Measurements from ENCODE around the gene GCC2.
A peak's percentile ranks its signal among the peaks of the same experiment; 100 is the strongest.

GCC2 gene, protein sequence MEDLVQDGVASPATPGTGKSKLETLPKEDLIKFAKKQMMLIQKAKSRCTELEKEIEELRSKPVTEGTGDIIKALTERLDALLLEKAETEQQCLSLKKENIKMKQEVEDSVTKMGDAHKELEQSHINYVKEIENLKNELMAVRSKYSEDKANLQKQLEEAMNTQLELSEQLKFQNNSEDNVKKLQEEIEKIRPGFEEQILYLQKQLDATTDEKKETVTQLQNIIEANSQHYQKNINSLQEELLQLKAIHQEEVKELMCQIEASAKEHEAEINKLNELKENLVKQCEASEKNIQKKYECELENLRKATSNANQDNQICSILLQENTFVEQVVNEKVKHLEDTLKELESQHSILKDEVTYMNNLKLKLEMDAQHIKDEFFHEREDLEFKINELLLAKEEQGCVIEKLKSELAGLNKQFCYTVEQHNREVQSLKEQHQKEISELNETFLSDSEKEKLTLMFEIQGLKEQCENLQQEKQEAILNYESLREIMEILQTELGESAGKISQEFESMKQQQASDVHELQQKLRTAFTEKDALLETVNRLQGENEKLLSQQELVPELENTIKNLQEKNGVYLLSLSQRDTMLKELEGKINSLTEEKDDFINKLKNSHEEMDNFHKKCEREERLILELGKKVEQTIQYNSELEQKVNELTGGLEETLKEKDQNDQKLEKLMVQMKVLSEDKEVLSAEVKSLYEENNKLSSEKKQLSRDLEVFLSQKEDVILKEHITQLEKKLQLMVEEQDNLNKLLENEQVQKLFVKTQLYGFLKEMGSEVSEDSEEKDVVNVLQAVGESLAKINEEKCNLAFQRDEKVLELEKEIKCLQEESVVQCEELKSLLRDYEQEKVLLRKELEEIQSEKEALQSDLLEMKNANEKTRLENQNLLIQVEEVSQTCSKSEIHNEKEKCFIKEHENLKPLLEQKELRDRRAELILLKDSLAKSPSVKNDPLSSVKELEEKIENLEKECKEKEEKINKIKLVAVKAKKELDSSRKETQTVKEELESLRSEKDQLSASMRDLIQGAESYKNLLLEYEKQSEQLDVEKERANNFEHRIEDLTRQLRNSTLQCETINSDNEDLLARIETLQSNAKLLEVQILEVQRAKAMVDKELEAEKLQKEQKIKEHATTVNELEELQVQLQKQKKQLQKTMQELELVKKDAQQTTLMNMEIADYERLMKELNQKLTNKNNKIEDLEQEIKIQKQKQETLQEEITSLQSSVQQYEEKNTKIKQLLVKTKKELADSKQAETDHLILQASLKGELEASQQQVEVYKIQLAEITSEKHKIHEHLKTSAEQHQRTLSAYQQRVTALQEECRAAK (N-terminal part only)

DNA sequence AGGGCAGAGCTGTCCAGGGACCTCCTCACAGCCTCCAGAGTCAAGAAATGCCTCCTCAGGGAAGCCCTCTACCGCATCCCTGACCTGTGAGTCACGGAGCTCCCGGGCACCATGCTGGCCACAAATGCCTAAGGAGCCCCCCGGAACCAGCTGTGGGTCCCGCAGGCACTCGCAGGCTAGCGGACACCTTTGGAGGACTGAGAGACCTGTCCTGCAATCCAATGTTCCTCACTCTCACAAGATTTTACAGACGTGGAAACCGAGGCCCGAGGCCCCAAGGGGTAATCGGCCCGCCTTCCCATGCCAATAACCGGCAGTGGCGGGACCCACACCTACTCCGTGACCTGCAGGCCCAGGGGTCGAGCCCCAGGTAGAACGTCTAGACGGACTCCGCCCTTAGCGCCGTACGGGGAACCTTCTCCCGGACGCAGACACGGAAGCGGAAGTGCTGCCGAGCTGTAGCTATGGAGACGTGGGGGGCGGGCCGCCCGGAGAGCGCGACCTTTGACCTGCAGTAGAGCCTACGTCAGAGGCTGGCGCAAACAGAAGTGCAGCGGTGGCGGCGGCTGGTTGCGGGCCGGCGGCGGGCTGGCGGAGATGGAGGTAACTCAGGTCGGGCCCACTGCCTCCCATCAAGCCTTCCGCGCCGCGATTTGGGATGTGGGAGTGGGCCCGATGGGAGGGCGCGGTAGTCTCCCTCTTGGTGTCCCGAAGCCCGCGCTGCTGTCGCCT is at the start of gene GCC2:
TSS of gene GCC2 (plus strand) at position 529 of the 732 bp plus-strand sequence. CDS start at position 598, 69 bp downstream.
- no peaks in the 10 kb centered on the region for H3K27me3 ChIP-seq (ENCODE audit: control insufficient read depth in 1 of 2, insufficient read depth in 2 of 2, low read length in 2 of 2)
- H3K4me1 ChIP-seq (ENCODE audit: insufficient read depth, low read length), result peaks cover 8% of the 10 kb centered on the region
- H3K4me3 ChIP-seq (ENCODE audit: low read depth in 1 of 2, low read length in 2 of 2), result peak within 1 kb of the TSS; percentile 82 to 98
- peak within 1 kb of the TSS; percentile 72 for H3K27ac ChIP-seq (ENCODE audit: low read depth, low read length)
- H3K9me3 ChIP-seq (ENCODE audit: low read length), result no peaks in the 10 kb centered on the region
- peaks cover 11% of the 10 kb centered on the region for H3K36me3 ChIP-seq (ENCODE audit: insufficient read depth, low read length)
- H3K9ac ChIP-seq (ENCODE audit: low read length), result peak within 1 kb of the TSS; percentile 62

DNA sequence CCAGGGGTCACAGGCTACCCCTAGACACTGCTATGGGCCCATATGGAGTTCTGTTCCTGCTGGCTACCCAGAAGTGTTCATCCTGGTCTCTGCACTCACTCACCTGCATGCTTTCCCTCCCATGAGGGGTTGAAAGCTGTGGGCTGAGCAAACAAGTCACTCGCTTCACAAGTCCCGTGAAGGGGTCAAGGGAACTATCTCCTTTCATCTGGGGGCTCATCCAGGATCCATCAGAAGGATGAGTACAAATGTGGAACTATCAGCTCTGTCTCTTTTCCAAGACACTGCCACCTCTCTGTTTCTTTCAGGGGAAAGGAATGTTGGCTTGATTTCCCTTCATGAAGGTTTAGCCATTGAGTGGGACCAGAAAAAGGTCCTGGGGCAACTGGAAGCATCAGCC is 49.5 kb upstream of the GCC2 start:
- Histone ChIP-seq H3K9me3 (ENCODE audit: low read length) (peaks cover 6% of the 10 kb centered on the region), H3K27ac (ENCODE audit: low read depth, low read length) (no peak overlapping the region), H3K4me1 (ENCODE audit: insufficient read depth, low read length) (no peaks in the 10 kb centered on the region), H3K36me3 (ENCODE audit: insufficient read depth, low read length) (no peaks in the 10 kb centered on the region), H3K9ac (ENCODE audit: low read length) (no peak overlapping the region), H3K4me3 (ENCODE audit: low read depth in 1 of 2, low read length in 2 of 2) (no peak overlapping the region), H3K27me3 (ENCODE audit: control insufficient read depth in 1 of 2, insufficient read depth in 2 of 2, low read length in 2 of 2) (no peaks in the 10 kb centered on the region)

DNA sequence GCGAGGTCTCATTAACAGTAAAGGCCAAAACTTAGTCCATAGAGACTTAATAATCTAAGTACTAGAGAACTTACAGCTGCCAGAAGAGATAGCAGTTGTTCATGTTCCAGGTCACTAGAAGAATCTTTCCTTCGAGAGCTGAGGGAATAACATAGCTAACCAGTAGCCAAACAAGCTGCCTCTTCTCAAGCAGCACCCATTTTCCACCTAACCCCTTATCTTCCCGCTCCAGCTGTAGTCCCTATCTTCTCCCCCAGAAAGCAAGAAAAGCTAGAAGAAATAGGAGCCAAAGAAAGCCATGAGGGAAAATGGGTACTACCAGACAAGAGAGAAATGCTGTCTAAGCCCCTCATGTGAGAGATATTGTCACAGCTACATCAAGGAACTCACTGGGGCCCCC is 47.2 kb upstream of the GCC2 start:
- Histone ChIP-seq H3K9me3 (ENCODE audit: low read length) (peaks cover 6% of the 10 kb centered on the region), H3K4me1 (ENCODE audit: insufficient read depth, low read length) (no peaks in the 10 kb centered on the region), H3K27ac (ENCODE audit: low read depth, low read length) (no peak overlapping the region)

DNA sequence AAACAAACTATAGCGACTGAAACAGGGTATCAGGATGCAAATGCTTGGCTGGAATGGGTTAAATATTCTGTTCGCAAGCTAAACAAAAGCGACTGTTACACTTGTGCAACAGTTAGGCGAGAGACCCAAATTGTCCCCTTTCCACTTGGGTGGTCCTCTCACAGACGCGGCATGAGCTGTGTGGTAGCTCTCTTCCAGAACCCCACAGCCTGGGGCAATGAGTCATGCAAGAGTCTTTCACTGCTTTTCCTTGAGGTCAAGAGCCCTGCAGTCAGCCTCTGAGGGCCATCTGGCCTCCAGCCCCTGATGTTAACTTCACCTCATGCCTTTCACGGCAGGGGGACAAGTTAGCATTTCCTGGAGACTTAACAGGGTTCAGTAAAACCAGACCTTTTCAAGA is 45.5 kb upstream of the GCC2 start:
- Histone ChIP-seq H3K27ac (ENCODE audit: low read depth, low read length) (no peak overlapping the region), H3K9ac (ENCODE audit: low read length) (no peak overlapping the region), H3K36me3 (ENCODE audit: insufficient read depth, low read length) (no peaks in the 10 kb centered on the region), H3K27me3 (ENCODE audit: control insufficient read depth in 1 of 2, insufficient read depth in 2 of 2, low read length in 2 of 2) (no peaks in the 10 kb centered on the region), H3K4me1 (ENCODE audit: insufficient read depth, low read length) (no peaks in the 10 kb centered on the region), H3K4me3 (ENCODE audit: low read depth in 1 of 2, low read length in 2 of 2) (no peak overlapping the region), H3K9me3 (ENCODE audit: low read length) (peaks cover 6% of the 10 kb centered on the region)

More for the DNA sequence above, 47.2 kb upstream of the GCC2 start:
- Histone ChIP-seq H3K36me3 (ENCODE audit: insufficient read depth, low read length) (no peaks in the 10 kb centered on the region), H3K9ac (ENCODE audit: low read length) (no peak overlapping the region), H3K27me3 (ENCODE audit: control insufficient read depth in 1 of 2, insufficient read depth in 2 of 2, low read length in 2 of 2) (no peaks in the 10 kb centered on the region), H3K4me3 (ENCODE audit: low read depth in 1 of 2, low read length in 2 of 2) (no peak overlapping the region)

DNA sequence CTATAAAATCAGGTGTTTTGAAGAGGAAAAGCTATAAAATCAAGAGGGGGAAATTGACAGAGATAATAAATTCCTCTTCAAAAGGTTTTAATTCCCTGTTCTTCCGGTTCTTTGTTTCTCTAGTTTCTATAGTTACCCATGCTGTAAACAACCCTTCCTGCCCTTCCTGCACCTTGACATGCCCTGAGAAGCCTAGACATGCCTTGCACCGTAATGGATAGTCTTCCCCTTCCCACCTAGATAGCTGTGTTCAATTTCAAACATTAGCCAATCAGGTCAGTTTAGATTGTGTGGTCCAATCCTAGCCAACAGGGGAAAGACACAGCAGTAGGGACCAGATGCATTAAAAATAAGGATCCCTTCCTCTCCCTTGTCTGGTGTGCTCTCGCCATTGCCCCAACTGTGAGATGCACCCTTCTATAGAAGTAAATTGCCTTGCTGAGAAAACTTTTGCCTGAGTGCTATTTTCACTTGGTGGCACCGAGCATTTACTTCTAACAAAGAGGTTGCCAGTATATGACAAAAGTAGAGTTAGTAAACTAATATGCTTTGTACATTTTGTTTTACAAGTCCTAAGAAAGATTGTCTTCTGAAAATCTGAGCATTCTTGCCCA is 44.1 kb upstream of the GCC2 start:
- Histone ChIP-seq H3K9ac (ENCODE audit: low read length) (no peak overlapping the region), H3K36me3 (ENCODE audit: insufficient read depth, low read length) (no peaks in the 10 kb centered on the region)

DNA sequence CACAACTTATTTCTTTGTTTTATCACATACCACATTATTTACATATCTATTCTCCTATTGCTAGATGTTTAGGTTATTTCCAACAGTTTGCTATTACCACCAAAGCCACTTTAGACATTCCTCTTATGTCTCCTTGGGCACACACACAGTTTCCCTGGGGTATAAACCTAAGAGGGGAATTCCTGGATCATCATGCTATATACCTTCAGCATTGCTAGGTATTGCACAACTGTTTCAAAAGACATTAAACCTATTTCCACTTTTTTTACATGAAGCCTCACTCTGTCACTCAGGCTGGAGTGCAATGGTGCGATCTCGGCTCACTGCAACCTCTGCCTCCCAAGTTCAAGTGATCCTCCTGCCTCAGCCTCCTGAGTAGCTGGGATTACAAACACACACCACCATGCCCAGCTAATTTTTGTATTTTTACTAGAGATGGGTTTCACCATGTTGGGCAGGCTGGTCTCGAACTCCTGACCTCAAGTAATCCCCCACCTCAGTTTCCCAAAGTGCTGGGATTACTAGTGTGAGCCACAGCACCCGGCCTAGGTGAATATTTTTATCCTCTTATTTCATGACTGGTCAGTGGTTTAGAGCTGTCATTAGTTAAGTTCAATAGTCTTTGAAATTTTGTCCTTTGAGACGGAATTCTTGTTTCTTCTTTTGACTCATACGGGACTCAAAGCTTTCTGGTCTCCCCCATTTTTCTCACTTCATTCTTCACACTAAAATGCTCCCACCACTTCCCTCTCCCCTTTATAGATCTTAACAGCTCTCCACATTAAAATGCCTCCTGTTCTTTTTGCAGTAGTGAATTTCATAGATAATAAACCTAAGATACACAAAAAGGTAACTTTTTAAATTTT is 40.9 kb upstream of the GCC2 start:
- Histone ChIP-seq H3K36me3 (ENCODE audit: insufficient read depth, low read length) (no peaks in the 10 kb centered on the region), H3K27me3 (ENCODE audit: control insufficient read depth in 1 of 2, insufficient read depth in 2 of 2, low read length in 2 of 2) (no peaks in the 10 kb centered on the region), H3K4me1 (ENCODE audit: insufficient read depth, low read length) (no peaks in the 10 kb centered on the region), H3K4me3 (ENCODE audit: low read depth in 1 of 2, low read length in 2 of 2) (no peak overlapping the region), H3K9me3 (ENCODE audit: low read length) (no peaks in the 10 kb centered on the region), H3K9ac (ENCODE audit: low read length) (no peak overlapping the region), H3K27ac (ENCODE audit: low read depth, low read length) (no peak overlapping the region)

More for the DNA sequence above, 44.1 kb upstream of the GCC2 start:
- H3K9me3 ChIP-seq (ENCODE audit: low read length), result no peaks in the 10 kb centered on the region
- H3K27ac ChIP-seq (ENCODE audit: low read depth, low read length), result no peak overlapping the region
- H3K4me1 ChIP-seq (ENCODE audit: insufficient read depth, low read length), result no peaks in the 10 kb centered on the region
- H3K27me3 ChIP-seq (ENCODE audit: control insufficient read depth in 1 of 2, insufficient read depth in 2 of 2, low read length in 2 of 2), result no peaks in the 10 kb centered on the region
- H3K4me3 ChIP-seq (ENCODE audit: low read depth in 1 of 2, low read length in 2 of 2), result no peak overlapping the region

DNA sequence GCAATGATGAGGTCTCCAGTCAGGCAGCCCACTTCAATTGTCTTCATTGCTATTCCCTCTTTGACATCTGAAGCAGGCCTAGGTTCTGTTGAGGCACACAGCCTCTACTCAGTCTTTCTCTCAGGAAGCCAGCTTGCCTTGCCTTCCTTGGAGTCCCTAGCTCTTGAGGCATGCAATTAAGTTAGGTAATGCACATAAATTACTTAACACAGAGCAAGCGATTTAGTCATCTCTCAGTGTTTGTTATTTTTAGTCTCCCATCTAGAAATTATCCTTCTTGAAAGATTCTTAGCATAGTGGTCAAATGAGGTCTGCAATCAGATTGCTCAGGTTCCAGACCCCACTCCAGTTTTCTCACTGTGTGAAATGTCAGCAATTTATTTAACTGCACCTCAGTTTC is 39.2 kb upstream of the GCC2 start:
- Histone ChIP-seq H3K4me3 (ENCODE audit: low read depth in 1 of 2, low read length in 2 of 2) (no peak overlapping the region), H3K9ac (ENCODE audit: low read length) (no peak overlapping the region), H3K27ac (ENCODE audit: low read depth, low read length) (no peak overlapping the region), H3K27me3 (ENCODE audit: control insufficient read depth in 1 of 2, insufficient read depth in 2 of 2, low read length in 2 of 2) (no peaks in the 10 kb centered on the region), H3K9me3 (ENCODE audit: low read length) (no peaks in the 10 kb centered on the region), H3K4me1 (ENCODE audit: insufficient read depth, low read length) (no peaks in the 10 kb centered on the region), H3K36me3 (ENCODE audit: insufficient read depth, low read length) (no peaks in the 10 kb centered on the region)

DNA sequence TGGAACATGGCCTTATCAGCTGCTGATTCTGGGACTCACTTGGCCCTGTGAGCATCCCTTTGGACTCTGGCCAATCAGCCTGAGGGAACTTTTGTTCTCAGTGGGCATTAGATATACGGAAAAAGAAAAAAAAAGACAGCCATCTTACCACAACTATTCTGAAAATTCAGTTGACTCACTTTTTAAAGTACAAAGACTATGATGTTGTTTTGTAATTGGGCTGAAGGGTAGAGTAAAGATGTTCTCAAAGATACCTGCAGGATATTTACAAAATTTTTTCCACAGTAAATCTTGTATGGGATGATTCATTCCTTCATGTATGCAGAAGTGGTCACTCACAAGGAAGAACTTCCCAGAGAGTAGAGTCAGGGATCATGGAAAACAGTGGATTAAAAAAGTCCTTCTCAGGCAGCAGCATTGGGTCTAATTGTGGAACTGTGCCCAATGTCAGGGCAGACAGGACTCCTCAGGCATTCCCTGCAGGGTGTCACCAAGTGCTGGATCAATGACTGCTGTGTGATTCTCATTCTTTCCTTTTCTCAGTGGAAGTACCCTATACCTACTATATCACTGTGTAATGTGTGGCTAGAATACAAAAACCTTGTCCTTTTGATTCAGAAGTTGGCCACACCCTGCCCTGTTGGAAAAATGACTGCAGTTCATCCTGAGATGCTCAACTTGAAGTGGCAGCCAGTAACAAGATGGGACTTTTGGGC is 35.9 kb upstream of the GCC2 start:
- no peaks in the 10 kb centered on the region for H3K36me3 ChIP-seq (ENCODE audit: insufficient read depth, low read length)
- H3K9me3 ChIP-seq (ENCODE audit: low read length), result no peaks in the 10 kb centered on the region
- H3K4me3 ChIP-seq (ENCODE audit: low read depth in 1 of 2, low read length in 2 of 2), result no peak overlapping the region
- no peaks in the 10 kb centered on the region for H3K4me1 ChIP-seq (ENCODE audit: insufficient read depth, low read length)
- H3K27ac ChIP-seq (ENCODE audit: low read depth, low read length), result no peak overlapping the region
- H3K27me3 ChIP-seq (ENCODE audit: control insufficient read depth in 1 of 2, insufficient read depth in 2 of 2, low read length in 2 of 2), result no peaks in the 10 kb centered on the region
- H3K9ac ChIP-seq (ENCODE audit: low read length), result no peak overlapping the region

DNA sequence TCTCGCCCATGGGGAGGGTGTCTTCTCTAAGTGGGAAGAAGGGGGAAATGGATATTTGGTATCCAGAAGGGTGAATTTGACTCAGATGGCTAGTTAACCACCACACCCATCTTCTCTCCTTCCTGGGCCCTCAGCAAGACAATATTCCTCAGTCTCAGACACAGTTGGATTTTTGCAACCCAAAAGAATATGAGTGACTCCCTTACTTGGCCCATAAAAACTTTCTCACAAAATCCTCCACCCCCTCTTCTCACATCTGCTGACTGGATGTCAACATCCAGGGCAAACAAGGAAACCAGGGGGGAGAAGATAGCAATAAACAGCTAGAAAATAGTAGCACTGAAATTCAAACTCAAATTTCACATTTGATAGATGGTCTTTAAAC is 35.3 kb upstream of the GCC2 start:
- Histone ChIP-seq H3K4me1 (ENCODE audit: insufficient read depth, low read length) (no peaks in the 10 kb centered on the region), H3K9ac (ENCODE audit: low read length) (no peak overlapping the region), H3K27me3 (ENCODE audit: control insufficient read depth in 1 of 2, insufficient read depth in 2 of 2, low read length in 2 of 2) (no peaks in the 10 kb centered on the region), H3K4me3 (ENCODE audit: low read depth in 1 of 2, low read length in 2 of 2) (no peak overlapping the region), H3K9me3 (ENCODE audit: low read length) (no peaks in the 10 kb centered on the region), H3K36me3 (ENCODE audit: insufficient read depth, low read length) (no peaks in the 10 kb centered on the region), H3K27ac (ENCODE audit: low read depth, low read length) (no peak overlapping the region)
